ENCODE data around the gene BAK1.

DNA sequence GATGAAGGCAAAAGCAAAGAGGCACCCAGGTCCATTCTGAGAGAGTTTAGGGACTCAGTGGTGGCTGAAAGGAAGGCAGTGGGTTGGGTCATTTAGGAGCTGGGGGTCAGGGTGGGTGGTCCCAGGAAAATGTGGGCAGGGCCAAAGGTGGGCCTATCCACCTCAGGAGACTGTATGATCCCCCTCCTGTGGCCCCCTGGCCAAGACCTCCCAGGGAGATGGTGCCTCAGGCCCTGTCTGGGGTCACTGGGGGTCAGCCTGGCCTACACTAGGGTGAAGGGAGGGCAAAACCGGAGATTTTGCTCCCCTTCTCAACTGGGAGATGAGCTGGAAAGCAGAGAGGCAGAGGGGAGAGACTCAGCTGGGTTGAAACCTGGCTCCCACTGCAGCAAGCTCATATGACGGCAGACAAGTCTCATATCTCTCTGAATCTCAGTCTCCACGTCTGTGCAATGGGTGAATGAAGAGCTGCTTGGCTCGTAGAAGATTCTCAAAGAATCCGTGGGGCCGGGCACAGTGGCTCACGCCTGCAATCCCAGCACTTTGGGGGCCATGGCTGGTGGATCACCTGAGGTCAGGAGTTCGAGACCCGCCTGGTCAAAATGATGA lies 11.5 kb upstream of the BAK1 start:
- TF ChIP-seq, protein P1, sequence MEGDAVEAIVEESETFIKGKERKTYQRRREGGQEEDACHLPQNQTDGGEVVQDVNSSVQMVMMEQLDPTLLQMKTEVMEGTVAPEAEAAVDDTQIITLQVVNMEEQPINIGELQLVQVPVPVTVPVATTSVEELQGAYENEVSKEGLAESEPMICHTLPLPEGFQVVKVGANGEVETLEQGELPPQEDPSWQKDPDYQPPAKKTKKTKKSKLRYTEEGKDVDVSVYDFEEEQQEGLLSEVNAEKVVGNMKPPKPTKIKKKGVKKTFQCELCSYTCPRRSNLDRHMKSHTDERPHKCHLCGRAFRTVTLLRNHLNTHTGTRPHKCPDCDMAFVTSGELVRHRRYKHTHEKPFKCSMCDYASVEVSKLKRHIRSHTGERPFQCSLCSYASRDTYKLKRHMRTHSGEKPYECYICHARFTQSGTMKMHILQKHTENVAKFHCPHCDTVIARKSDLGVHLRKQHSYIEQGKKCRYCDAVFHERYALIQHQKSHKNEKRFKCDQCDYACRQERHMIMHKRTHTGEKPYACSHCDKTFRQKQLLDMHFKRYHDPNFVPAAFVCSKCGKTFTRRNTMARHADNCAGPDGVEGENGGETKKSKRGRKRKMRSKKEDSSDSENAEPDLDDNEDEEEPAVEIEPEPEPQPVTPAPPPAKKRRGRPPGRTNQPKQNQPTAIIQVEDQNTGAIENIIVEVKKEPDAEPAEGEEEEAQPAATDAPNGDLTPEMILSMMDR (IDR thresholded peaks at IDR 0.05) = no peak
- TF ChIP-seq POLR2AphosphoS5 (IDR thresholded peaks at IDR 0.05) (no peak), POLR2A (IDR thresholded peaks at IDR 0.05) (no peak), EP300 (IDR thresholded peaks at IDR 0.05; ENCODE audit: low read depth) (no peak)

Data from transverse colon (tissue), 4 donors.